ENCODE results near the gene RSPO4.

Gene RSPO4

GRCh38 chr20:940926-941325, 61.2 kb downstream of the RSPO4 start:
- no peak for DNase-seq

- no peak for DNase-seq
These were observed 62.5 kb downstream of the RSPO4 start for GRCh38 chr20:939606-940005.

DNA sequence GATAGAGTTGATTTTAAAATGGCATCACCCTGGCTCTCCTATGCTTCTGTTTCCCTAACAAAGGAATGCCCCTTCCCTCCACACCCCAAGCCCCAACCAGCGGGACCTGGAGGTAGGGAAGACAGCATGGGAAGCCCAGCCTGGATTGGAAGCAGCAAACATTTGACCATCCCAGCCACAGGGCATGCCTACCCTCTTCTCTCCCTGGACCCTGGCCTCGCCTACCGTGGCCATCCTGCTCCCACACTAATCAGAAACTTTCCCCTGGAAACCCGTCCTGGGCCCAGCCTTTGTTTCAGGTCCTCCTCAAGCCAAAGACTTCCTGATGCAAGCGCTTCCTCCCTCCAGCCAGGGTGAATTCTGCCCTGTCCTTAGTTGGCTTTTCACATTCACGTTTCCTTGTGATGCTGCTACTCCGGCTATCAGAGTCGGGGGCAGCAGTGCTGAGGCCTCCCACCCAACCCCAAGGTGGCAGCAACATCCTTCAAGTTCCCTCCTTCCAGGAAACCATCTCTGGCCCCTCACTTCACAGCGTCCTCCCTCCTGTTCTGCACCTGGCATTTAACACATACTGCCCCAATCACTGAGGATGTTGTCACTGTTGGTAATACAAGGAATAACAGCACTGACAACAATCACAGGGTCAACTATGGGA, 67.8 kb downstream of the RSPO4 start:
- no peak for DNase-seq

DNA sequence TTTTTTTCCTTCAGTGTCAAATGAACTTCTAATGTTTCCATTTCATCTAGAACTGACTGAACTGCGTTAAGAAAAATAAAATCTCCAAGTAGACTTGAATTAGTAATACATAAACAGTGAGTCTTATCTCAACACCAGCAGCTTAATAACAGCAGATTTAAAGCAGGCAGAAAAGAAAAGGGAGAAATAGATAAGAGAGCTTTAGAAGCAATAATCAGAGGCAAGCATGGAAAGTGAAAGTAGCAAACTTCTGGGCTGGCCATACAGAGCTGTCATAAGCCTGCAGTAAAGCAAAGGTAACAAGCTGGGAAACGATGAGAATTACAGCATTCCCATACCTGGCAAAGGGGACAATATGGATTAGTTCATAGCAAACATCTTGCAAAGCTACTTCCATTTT, 69.1 kb downstream of the RSPO4 start:
- DNase-seq: no peak

GRCh38 chr20:931401-931800, 70.7 kb downstream of the RSPO4 start:
- no peak for DNase-seq

GRCh38 chr20:926670-927069, 75.4 kb downstream of the RSPO4 start:
- no peak for DNase-seq

DNA sequence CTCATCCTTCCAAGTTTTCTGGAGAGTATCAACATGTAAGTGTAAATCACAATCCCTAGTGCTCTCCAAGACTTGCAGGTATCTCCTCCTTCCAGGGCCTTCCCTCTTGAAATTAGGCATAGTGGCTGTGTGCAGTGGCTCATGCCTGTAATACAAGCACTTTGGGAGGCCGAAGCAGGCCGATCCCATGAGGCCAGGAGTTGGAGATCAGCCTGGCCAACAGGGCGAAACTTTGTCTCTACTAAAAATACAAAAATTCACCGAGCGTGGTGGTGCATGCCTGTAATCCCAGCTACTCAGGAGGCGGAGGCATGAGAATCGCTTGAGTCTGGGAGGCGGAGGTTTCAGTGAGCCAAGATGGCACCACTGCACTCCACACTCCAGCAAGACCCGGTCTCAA, 76.6 kb downstream of the RSPO4 start:
- DNase-seq: no peak

DNA sequence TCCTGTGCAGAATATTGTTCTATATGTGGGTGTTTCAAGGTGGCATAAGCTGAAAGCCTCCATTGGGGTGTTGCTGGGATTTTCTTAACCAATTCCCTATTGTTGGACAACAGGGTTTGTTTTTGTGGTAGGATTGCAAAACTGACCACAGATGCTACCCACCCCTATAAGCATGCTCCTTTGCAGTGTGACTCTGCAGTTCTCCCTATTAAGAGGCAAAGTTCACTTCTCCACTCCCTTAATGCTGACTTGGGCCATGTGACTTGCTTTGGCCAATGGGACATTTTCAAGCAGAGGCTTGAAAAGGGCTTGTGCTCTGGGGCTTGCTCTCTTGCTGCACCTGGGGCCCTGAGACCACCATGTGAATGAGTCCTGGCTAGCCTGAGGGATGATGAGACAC, 77.5 kb downstream of the RSPO4 start:
- DNase-seq: no peak

GRCh38 chr20:922781-923180, 79.3 kb downstream of the RSPO4 start:
- no peak for DNase-seq

DNA sequence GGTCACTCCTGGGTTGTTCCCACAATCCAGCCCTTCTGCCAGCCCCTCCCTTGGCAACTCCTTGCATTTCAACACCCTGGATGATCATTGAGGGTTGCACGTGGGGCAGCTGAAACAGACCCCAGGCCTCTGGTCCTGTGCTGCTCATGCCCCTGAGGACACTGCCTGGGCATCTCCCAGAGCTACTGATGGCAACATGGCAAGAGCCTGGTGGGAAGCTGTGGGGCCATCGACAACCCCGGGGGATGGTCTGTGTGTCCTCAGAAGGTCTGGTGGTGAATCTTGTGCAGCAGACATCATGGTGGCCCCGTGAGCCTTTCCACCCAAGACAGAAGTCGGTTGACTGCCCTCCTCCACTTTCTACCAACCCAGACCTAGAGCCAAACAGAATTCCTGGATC, 81.0 kb downstream of the RSPO4 start:
- no peak for DNase-seq

GRCh38 chr20:920311-920710, 81.8 kb downstream of the RSPO4 start:
- no peak for DNase-seq

GRCh38 chr20:919491-919916, 82.6 kb downstream of the RSPO4 start:
- DNase-seq: no peak

GRCh38 chr20:917416-917815, 84.7 kb downstream of the RSPO4 start:
- no peak for DNase-seq

- no peak for DNase-seq
These were observed 85.3 kb downstream of the RSPO4 start for GRCh38 chr20:916825-917224.

DNA sequence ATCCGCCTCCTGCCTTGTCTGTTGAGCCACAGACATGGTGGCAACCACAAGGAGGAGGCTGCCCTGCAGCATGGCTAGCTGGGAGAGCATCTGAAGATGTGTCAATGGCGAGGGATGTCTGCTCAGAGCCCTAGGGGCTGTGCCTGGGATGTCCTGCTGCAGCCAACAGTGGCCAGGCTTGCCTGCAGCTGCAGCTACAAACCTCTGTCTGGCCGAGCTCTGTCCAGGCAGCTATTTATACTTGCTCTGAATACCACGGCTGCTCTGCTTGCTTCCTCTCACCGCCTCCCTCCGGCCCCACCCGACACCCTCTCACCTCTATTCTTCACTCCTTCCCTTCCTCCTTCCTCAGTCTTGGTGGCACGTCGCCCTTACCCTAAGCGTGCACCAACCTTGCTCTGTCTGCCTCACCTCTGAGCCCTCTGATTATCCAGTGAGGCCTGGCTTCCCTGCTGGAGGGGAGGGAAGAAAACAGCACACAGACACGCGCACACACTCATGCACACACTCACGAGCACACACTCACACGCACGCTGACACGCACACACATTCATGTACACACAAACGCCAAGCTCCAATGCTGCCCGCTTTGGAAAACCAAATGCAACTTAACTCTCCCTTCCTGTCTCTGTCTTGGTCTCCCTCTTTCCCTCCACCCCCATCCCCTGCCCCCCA, 85.8 kb downstream of the RSPO4 start, which contains the start of gene ANGPT4:
Gene ANGPT4 (minus strand): TSS at position 210 of the 675 bp plus-strand sequence. CDS start 120 bp downstream, at position 90.
- DNase-seq: no peak

DNA sequence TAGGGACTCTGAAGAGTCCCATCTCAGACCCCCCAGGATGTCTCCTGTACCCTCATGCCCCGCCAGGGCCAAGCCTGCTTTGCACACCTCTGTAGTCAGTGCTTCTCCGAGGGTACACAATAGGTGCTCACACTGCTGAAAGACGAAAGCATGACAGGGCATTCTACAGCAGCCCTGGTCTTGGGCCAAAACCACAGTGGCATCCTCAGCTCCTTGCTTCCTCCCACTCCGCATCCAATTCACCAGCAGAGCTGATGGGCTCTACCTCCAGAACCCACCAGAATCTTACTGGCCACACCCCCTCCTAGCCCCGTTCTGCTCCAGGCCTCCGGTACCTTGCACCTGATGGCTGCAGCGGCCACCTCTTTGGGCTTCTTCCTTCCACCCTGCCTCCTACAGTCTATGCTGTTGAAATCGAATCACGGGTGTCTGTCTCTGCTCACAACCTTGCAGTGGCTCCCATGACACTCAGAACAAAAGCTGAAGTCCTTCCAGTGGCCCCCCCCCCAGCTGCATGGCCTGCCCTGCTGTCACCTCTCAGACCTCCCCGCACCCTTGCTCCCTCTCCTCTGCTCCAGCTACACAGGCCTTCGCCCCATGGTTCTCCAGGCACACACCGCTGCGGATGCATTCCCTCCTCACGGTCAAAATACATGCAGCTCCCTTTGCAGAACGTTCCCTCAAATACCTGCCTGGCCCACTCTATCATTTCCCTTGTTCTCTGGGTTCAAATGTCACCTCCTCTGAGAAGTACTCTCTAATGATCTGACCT, 87.2 kb downstream of the RSPO4 start:
- no peak for DNase-seq

DNA sequence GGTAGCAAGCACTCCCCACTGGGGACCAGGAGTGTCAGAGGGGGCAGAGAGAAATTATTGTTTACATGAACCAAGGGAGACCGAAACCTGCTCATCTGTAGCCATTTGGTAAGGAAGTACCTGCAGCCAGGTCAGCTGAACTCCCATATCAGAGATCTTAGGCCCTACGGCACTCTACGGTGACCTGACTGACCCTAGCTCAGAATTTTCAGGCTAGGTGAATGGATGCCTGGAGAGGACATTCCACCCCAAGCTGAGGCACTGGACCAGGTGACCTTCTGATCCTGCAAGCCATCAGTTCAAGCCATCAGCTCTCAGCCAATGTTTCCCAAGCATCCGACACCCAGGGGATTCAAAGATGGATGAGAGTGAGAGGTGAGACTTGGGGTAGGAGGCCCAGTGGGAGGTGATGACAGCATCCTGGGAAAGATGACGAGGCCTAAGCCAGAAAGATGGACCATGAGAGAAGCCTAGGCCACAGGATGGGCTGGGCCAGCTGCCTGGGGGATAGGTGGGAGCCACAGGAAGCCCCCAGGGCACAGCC, 88.7 kb downstream of the RSPO4 start:
- no peak for DNase-seq

GRCh38 chr20:911882-912600, 90.1 kb downstream of the RSPO4 start:
- no peak for DNase-seq

DNA sequence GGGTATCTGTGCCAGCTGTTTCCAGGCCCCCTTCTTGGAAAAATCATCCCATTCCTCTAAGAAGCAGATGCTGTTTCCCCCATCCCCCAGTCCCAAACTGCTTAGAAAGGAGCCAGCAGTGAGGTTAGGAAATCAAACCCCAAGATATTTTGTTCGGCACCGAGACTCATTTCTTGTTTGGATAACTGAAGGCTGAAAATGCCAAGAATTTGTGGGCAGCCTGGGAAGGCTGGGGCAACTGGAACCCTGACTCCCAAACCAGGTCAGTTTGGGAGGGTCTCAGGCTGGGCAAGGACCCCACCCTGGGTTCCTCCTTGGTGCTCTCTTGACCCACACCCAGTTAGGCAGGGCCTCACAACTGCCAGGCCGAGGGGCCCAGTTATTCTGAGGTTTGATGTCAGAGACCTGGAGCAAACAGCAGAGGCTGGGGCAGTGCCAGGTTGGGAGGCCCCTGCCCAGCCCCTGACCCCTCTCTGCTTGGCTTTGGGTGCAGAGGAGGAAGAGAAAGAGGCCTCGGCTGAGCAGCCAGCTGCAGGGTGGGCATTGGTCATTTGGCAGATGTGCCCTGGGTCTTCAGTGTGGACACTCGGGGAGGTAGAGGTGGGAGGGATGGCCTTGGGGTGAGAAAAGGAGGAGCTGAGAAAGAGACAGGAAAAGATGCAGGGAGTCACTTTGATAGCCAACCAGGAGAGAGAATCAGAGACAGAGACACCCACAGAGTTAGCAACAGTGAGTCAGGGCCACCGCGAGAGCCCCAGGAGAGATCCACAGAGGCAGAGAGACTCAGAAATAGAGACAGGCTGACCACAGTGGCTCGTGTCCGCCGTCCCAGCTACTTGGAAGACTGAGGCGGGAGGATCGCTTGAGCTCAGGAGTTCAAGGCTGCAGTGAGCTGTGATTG, 91.0 kb downstream of the RSPO4 start:
- DNase-seq: no peak

DNA sequence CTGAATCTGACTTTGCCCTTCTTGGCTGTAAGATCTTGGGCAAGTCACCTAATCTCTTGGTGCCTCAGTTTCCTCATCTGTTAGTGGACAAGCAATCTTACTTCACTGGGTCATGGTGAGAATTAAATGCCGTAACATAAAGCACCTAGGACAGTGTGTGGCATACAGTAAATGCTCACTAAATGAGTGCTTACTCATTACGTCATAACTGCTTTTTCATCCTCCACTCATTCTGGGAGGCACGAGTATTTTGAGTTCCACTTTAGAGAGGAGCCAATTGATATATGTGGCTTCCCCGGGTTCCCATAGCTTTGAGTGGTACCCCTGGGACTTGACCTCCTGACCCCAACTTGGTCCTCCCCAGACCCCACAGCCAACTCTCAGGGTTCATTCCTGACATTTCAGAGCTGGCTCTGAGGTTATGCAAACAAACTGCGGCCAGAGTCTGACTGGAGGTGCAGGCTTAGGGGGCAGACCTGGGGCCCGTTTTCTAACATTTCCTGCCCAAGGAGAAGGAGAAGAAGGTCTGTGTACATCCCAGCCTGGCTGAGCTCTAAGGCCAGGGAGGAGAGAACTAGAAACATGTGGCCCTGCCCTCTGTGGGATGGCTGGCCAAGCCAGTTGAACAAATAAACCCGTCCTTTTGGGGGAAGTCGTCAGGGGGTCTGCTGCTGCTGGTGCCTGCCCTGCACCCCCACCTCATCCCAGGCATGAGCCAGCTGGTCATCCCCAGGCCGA, 91.8 kb downstream of the RSPO4 start:
- no peak for DNase-seq

GRCh38 chr20:909641-910040, 92.5 kb downstream of the RSPO4 start:
- DNase-seq: no peak

Data from NCI-H1417 treated with DMSO at 0.1 percent for 48 hours (cell line).